ENCODE measurements around the gene SNRPF. TPM values are rescaled to one million over a fixed set of nuclear protein-coding genes. Genes with fewer than 3 reads are reported as not detected.
"Not testable (repeated sequence)": the region's sequence is repeated elsewhere in the genome, so short reads cannot be mapped to it uniquely, and the experiment has no call there.

The SNRPF gene
- polyA plus RNA-seq (ENCODE audit: insufficient read length), result 104 TPM
- long read RNA-seq, donor 1, transcript SNRPF-201 (4 exons, 1,389 nt), result major isoform, 164 of 193 reads
- long read RNA-seq, donor 1, transcript SNRPF-202 (2 exons, 757 nt), result minor isoform, 6 of 193 reads
- long read RNA-seq, donor 1, partial matches to known transcripts, result 18 of 193 reads
- long read RNA-seq, donor 1, other reads (novel, unspliced or antisense), result 0 of 193 reads
- long read RNA-seq, donor 2, transcript SNRPF-201 (4 exons, 1,389 nt), result major isoform, 139 of 150 reads
- long read RNA-seq, donor 2, partial matches to known transcripts, result 7 of 150 reads
- long read RNA-seq, donor 2, other reads (novel, unspliced or antisense), result 0 of 150 reads
- long read RNA-seq, donor 3, transcript SNRPF-201 (4 exons, 1,389 nt), result major isoform, 107 of 110 reads
- long read RNA-seq, donor 3, partial matches to known transcripts, result 0 of 110 reads
- long read RNA-seq, donor 3, other reads (novel, unspliced or antisense), result 0 of 110 reads
- long read RNA-seq, donor 4, transcript SNRPF-201 (4 exons, 1,389 nt), result major isoform, 27 of 33 reads
- long read RNA-seq, donor 4, partial matches to known transcripts, result 5 of 33 reads
- long read RNA-seq, donor 4, other reads (novel, unspliced or antisense), result 0 of 33 reads
- long read RNA-seq, donor 5, transcript SNRPF-201 (4 exons, 1,389 nt), result major isoform, 223 of 245 reads
- long read RNA-seq, donor 5, partial matches to known transcripts, result 16 of 245 reads
- long read RNA-seq, donor 5, other reads (novel, unspliced or antisense), result 0 of 245 reads
- long read RNA-seq, donor 6, transcript SNRPF-201 (4 exons, 1,389 nt), result major isoform, 185 of 211 reads
- long read RNA-seq, donor 6, partial matches to known transcripts, result 21 of 211 reads
- long read RNA-seq, donor 6, other reads (novel, unspliced or antisense), result 0 of 211 reads
- long read RNA-seq, donor 7, transcript SNRPF-203 (2 exons, 787 nt), result minor isoform, 6 of 266 reads
- long read RNA-seq, donor 7, transcript SNRPF-201 (4 exons, 1,389 nt), result major isoform, 233 of 266 reads
- long read RNA-seq, donor 7, partial matches to known transcripts, result 23 of 266 reads
- long read RNA-seq, donor 7, other reads (novel, unspliced or antisense), result 0 of 266 reads
- long read RNA-seq, donor 8, transcript SNRPF-201 (4 exons, 1,389 nt), result major isoform, 55 of 57 reads
- long read RNA-seq, donor 8, partial matches to known transcripts, result 0 of 57 reads
- long read RNA-seq, donor 8, other reads (novel, unspliced or antisense), result 0 of 57 reads

DNA sequence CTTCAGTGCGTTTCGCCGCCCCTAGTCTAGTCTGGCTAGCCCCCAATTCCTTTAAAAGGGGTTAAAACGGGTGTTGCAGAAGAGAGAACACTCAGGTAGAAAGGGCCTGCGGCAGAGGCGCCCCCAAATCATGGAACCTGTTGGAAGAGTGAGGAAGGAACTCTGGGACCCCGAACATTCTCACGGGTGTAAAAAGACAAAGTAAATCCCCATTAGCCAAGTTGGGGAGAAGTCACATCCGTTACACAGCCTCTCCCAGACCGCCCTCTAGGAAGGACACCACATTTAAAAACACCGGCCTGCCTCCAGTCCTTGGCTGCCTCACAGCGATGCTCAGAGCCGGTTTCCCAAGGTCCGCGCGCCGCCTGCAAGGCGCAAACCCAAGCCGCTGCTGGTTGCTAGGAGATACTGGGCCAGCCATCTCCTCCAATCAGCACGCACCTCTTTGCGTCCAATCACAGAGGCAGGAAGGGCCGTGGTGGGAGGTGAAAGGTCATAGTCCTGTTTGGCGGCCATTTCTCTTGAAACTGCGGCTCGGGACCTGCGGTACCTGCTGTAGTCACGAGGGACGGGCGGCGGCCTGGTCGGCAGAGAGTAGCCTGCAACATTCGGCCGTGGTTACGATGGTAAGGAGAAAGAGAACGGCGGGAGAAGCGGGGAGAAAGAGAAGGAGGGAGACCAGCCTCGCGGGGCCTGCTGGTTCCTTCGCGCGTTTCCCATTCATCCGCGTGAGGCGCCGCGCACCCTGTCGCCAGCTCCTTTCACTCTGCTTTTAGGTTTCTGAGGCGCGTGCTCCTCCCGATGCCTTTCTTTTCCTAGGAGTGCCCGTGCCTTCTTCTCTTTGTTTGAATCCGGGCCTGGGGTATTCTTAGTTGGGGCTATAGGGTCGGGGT lies at the start of gene SNRPF:
Gene SNRPF (plus strand): TSS at position 502 of the 893 bp plus-strand sequence. CDS start 122 bp downstream, at position 624.
- DNase-seq, result peak; percentile 98

DNA sequence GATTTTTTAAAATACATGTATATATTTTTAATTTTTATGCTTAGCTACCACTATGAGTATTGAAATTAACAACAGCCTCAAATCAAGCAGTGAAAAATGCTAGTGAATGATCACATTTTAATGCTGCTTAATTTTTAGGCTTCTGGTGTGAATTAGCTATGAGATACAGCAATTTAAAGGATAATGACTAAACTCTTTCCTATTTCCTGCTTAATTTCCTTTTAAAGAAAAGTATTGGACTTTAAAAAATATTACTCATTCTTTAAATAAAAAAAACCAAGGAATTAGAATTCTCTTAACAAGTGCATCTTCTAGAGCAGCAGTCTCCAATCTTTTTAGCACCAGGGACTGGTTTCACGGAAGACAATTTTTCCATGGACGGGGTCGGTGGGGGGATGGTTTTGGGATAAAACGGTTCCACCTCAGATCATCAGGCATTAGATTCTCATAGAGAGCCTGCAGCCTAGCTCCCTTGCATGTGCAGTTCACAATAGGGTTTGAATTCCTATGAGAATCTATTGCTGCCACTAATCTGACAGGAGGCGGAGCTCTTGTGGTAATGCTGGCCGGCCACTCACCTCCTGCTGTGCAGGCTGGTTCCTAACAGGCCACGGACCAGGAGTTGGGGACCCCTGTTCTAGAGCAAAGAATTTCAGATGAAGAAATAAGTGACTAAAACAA lies 49.6 kb upstream of the SNRPF start:
- DNase-seq, result no peak

DNA sequence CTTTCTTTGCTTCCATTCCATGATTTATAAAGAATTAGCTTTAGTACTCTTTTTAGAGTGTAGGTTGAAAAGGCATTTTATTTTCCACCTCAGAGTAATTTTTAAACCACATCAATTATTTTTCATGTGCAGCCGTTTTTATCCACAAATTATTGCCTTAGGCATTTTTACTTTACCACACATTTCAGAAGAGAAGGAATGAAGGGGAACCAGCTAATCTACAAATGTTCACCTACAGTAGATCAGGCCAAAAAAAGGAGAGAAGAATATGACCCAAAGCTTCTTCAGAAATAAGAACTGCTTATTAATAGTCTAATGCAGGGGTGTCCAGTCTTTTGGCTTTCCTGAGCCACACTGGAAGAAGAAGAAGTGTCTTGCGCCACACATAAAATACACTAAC lies 48.3 kb upstream of the SNRPF start:
- no peak for DNase-seq

GRCh38 chr12:95812155-95812554 lies 46.6 kb upstream of the SNRPF start:
- DNase-seq, result not testable (repeated sequence)

GRCh38 chr12:95815632-95816212 lies 43.0 kb upstream of the SNRPF start:
- DNase-seq, result no peak

DNA sequence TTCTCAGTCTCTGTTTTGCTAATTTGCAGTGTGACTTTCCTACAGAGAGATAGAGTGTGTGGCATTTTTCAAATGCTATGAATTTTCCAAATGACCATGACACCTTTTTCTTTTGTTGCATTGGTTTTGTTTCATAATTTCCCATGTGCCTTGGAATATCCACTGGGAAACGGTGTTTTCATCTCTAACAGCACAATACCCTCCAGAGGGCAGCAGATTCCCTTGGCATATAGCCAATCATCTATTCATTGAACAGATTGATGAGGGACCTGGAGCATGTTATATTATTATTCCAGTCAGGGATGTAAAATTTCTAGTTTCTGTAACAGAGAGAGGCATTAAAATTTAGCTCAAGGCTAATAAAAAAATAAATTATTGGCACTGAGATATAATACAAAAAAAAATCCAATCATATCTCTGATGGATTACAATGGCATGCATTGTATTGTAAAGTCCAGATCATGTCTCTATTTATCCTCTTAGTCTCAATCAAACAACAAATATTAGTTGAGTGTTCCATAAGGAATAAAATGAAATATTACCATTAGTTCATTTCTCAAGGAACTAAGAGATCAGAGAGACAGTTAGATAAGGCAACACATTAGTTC lies 38.6 kb upstream of the SNRPF start:
- no peak for DNase-seq

- no peak for DNase-seq
These were observed 29.4 kb upstream of the SNRPF start for GRCh38 chr12:95829395-95829794.

- no peak for DNase-seq
These were observed 28.2 kb upstream of the SNRPF start for GRCh38 chr12:95830335-95831089.

DNA sequence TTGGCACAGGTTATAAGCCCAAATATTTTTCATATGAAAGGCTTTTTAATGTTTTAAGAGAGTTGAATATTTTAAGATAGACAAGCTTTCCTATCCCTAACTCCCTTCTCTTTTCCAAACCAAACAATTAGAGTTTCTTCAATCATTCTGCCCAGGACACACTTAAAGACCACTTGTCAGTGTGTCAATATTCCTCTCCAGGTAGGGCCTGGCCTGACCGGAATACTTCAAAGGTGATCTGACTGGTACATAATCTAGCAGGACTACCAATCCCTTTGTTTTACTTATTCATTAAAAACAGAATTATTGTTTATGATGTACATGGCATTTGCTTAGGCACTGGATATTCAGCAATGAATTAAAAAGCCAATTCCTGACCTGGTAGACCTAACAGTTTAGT lies 24.2 kb upstream of the SNRPF start:
- no peak for DNase-seq

DNA sequence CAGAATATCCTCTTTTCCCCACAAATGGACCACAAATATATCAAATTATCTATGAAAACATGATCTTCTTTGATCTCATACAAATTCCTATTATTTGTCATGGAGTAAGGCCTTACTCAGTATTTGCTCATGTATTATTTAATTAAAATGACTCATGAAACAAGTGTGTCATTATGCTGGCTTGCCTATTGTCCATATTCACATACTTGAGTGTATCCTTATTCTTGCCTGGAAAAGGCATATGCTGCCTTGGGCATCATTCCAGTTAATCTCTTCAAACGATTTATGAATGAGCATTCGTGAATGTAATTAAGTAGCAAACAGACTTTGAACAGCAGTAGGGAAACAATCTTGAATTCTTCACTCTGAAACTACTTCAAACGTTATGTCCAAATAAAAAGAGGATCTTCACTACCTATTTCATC lies 22.6 kb upstream of the SNRPF start:
- no peak for DNase-seq

- DNase-seq, result no peak
These were observed 22.0 kb upstream of the SNRPF start for GRCh38 chr12:95836630-95837239.

- DNase-seq, result no peak
These were observed 21.3 kb upstream of the SNRPF start for GRCh38 chr12:95837240-95838038.

DNA sequence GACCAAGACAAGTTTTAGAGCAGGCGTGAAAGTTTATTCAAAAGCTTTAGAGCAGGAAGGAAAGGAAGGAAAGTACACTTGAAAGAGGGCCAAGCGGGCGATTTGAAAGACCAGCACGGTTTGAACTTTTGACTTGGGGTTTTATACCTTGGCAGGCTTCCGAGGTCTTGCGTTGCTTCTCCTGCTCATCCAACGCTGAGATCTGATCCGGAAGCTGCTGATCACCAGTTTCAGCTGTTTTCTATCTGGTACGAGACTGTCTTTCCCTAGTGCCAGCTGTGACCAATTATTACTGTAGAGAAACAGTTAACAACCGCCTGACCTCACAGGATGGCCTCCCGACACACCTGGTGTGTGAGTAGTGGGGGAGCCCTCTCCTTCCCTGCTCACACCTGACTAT lies 20.6 kb upstream of the SNRPF start:
- DNase-seq, result no peak

DNA sequence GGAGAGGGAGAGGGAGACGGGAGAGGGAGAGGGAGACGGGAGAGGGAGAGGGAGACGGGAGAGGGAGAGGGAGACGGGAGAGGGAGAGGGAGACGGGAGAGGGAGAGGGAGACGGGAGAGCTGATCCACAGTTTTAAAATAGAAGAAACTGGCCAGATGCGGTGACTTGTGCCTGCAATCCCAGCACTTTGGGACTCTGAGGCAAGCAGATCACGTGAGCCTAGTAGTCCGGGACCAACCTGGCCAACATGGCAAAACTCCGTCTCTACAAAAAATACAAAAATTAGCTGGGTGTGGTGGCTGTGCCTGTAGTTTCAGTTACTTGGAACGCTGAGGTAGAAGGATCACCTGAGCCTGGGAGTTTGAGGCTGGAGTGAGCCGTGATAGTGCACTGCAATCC lies 16.3 kb upstream of the SNRPF start:
- DNase-seq, result not testable (repeated sequence)

GRCh38 chr12:95848575-95849388 lies 10.0 kb upstream of the SNRPF start:
- DNase-seq, result peak; percentile 50

GRCh38 chr12:95851606-95852005 lies 7.1 kb upstream of the SNRPF start:
- DNase-seq, result no peak

DNA sequence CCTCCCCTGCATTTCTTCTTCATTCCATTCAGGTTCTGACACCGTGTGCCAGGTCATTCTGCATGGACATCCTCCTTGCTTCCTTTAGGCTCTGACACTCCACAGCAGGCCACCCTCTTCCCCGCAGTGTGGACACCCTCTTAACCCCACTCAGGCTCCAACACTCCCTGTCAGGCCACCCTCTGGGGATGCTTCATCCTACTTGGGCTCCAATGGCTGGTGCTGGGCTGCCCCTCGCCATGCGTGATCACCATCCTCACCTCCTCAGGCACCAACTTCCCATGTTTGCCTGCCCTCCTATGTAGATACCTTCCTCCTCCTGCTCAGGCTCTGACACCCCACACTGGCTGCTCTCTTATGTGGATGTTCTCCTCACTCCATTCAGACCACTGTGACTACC lies 6.6 kb upstream of the SNRPF start:
- DNase-seq, result no peak
